Globus pallidus (tissue), 1 donor: ENCODE measurements around the gene PERM1.
"Not testable (repeated sequence)": the region's sequence is repeated elsewhere in the genome, so short reads cannot be mapped to it uniquely, and the experiment has no call there.

Experiments used
- DNase-seq: peaks from one replicate; pipeline ENCODE4 v3.0.0-alpha.2; 2015; ENCODE audit warnings: low spot score

PERM1 gene

DNA sequence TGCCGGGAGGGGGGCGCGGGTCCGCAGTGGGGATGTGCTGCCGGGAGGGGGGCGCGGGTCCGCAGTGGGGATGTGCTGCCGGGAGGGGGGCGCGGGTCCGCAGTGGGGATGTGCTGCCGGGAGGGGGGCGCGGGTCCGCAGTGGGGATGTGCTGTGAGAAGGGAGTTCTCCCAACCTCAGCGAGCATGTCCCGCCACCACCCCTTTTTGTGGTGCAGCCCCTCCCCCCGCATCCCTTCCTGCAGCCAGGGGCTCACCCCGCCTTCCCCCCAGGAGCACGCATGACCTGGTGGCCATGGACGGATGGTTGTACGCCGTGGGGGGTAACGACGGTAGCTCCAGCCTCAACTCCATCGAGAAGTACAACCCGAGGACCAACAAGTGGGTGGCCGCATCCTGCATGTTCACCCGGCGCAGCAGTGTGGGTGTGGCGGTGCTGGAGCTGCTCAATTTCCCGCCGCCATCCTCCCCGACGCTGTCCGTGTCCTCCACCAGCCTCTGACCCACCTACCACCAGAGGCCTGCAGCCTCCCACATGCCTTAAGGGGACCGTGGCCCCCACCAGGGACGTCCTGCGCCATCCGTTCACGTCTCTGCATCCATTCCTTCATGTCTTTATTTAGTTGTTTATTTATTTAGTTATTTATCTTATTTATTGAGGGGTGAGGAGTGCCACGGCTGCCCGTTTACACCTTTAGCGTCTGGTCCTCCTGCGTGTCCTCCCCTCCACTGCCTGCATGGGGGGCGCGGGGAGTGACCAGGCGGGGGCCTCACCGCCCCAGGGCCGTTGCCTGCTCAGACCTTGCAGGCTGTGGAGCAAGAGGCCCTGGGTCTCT lies 17.0 kb downstream of the PERM1 start:
- no peak for DNase-seq

DNA sequence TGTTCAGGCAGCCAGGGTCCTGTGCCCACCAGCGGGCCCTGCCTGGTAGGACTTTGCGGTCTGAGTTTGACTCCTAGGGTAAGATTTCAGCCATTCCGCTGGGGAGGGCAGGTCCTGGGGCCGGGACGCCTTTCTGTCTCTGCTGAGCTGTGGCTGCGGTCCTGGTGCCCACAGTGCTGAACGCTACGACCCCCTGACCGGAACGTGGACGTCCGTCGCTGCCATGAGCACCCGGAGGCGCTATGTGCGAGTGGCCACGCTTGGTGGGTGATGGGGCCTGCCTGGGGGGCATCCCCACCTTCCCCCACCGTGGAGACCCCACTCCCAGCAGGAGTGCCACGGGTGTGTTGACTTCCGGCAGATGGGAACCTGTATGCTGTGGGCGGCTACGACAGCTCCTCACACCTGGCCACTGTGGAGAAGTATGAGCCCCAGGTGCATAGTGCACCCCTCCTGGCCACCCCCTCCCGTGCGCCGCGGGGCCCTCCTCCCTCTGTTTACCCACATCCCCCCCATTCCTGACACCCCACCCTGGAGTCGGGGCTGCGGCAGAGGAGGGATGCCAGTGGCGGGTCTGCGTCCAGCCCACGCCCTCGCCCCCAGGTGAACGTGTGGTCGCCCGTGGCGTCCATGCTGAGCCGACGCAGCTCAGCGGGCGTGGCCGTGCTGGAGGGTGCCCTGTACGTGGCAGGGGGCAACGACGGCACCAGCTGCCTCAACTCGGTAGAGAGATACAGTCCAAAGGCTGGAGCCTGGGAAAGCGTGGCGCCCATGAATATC lies 18.0 kb downstream of the PERM1 start:
- DNase-seq = no peak

DNA sequence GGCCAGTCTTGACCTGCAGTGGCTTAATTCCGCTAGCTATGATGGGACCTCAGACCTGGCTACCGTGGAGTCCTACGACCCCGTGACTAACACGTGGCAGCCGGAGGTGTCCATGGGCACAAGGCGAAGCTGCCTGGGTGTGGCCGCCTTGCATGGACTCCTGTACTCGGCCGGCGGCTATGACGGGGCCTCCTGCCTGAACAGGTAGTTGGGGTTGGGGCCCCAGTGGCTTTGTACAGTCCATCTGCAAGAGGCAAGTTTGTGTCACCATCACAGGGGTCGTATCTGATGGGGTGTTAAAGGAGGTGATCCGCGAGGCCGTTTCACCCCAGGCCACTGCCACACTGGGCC lies 18.6 kb downstream of the PERM1 start:
- DNase-seq = no peak

DNA sequence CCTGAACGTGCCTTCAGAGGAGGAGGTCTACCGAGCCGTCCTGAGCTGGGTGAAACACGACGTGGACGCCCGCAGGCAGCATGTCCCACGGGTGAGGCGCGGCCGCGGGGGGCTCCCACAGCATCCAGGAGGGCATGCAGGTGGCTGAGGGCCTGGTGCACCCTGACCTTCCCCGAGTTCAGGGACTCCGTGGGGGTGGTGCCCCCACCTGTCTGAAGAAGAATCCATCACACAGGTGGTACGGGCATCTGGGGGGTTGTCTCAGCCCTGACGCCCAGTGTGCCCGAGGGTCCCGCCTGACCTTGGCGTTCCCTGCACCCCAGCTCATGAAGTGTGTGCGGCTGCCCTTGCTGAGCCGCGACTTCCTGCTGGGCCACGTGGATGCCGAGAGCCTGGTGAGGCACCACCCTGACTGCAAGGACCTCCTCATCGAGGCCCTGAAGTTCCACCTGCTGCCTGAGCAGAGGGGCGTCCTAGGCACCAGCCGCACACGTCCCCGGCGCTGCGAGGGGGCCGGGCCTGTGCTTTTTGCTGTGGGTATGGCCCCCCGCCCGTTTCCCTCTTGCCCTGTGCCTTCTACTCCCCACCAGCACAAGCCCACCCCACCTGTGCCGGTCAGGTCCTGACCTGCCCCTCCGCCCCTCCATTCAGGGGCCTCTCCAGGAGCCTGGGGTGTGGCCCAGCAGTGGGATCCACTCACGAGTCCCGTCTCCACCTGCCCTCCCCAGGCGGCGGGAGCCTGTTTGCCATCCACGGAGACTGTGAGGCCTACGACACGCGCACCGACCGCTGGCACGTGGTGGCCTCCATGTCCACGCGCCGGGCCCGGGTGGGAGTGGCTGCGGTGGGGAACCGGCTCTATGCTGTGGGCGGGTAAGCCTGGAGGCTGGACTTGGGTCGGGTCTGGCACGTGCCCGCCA lies 19.3 kb downstream of the PERM1 start:
- no peak for DNase-seq

DNA sequence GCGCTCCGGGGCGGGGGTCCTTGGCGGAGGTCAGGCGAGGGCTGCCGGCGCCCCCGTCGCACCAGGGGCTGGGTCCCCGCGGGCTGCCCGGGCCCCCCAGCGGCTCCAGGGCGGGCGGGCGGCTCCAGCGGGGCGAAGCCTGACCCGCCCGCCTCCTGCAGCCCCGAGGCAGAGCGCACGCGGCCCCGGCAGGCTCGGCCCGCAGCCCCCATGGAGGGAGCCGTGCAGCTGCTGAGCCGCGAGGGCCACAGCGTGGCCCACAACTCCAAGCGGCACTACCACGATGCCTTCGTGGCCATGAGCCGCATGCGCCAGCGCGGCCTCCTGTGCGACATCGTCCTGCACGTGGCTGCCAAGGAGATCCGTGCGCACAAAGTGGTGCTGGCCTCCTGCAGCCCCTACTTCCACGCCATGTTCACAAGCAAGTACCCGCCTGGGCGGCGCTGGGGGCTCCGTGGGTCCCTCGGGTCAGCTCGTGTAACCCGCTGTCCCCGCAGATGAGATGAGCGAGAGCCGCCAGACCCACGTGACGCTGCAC lies 20.7 kb downstream of the PERM1 start:
- no peak for DNase-seq

DNA sequence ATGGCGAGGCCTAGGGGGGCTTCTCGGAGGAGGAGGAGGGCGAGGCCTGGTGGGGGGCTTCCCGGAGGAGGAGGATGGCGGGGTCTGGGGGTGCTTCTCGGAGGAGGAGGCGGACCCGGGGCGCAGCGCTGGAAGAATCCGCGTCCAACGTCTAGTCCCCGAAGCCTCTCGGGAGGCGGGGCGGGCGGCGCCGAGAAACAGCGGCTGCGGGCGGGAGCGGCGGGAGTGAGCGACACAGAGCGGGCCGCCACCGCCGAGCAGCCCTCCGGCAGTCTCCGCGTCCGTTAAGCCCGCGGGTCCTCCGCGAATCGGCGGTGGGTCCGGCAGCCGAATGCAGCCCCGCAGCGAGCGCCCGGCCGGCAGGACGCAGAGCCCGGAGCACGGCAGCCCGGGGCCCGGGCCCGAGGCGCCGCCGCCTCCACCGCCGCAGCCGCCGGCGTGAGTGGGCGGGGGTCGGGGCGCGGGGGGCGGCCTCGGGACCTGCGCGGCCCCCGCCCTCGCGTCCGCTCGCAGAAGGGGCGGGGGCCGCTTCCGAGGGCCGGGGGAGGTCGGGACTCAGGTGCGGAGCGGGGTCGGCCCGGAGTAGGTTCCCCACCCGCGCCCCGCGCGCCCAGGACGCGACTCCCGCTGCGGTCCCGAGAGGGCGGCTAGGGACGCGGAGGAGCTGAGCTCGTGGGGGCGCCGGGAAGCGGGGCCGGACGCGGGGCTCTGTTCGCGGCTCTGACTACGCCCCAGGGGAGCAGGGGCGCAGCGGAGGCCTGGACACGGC lies 21.3 kb downstream of the PERM1 start, which contains the start of gene KLHL17:
KLHL17 (plus strand) TSS at position 222 of the 769 bp plus-strand sequence; CDS start at position 332, 110 bp downstream.
- peak; percentile 33 for DNase-seq

DNA sequence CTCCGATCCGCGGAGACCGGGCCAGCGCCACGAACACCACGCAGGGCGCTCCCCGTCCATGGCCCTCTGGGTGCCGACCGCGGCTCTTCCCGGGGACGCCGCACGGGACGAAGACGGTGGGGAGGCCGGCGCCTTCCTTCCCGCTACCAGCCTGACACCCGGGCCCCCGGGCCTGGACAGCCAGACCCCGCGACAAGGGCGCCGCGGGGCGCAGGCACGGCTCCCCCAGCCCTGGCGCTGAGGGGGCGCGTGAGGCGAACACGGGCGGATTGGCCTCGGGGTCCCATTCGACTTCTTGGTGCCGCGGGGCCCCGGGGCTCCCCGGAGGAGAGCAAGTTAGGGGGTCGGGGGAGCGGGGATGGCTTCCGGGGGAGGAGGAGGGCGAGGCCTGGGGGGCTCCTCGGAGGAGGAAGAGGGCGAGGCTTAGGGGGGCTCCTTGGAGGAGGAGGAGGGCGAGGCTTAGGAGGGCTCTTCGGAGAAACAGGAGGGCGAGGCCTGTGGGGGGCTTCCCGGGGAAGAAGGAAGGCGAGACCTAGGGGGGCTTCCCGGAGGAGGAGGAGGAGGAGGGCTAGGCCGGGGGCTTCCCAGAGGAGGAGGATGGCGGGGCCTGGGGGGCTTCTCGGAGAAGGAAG lies 22.0 kb downstream of the PERM1 start:
- no peak for DNase-seq

DNA sequence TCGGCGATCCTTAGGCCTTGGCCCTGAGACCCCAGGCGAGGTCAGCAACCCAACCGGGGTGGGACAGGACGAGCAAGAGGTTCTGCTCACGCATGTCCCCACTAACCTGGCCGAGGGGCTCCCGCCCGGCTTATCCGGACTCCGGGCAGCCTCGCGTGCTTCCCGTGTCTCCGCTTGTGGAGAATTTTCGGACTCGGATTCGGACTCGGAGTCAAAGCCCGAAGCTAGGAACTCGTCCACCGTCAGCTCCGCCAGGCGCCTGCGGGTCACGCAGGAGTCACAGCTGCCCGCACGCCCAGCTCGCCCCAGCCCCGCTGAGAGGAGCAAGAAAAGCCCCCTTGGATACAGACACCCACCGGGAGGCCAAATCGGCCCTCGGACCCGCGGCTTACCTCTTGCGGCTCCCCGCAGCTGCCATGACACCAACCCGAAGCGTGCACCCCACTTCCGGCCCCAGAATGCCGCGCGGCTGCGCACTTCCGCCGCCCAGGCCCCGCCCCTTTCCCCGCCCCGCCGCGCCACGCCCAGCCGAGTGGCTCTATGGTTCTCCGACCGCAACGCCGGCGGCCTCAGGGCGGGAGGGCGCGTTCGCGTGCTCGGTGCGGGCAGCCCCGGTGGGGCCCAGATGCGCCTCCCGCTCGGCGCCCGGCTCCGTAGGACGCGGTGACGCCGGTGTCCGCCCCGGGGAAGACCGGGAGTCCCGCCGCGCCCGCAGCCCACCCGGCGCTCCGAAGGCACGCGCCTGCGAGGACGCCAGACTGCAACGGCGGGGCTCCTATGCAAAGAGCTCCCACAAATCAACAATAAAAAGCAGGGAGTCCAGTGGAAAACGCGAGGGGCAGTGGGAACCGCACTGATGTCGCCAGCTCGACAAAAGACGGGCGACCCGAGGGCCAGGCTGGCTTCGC lies 22.8 kb downstream of the PERM1 start, which contains the start of gene NOC2L:
NOC2L (minus strand) TSS at position 434 of the 908 bp plus-strand sequence; CDS start at position 418, 16 bp downstream.
- DNase-seq = peak; percentile 80

DNA sequence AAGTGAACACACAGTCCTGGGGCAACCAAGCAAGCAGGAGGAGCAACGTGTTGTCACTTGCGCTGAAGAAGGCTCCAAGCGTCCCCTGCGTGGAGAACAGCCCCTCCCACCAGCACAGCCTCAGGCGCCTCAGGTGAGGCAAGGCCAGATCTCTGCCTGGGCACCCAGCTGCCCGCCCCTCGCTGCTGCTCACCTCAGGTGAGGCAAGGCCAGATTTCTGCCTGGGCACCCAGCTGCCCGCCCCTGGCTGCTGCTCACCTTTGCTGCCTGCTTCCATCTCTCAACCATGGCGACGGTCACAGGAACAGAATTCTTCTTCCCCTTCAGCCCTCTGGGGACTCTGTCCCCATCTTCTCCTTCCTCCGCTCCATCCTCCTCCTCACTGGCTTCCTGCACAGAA lies 25.3 kb downstream of the PERM1 start:
- DNase-seq = no peak

DNA sequence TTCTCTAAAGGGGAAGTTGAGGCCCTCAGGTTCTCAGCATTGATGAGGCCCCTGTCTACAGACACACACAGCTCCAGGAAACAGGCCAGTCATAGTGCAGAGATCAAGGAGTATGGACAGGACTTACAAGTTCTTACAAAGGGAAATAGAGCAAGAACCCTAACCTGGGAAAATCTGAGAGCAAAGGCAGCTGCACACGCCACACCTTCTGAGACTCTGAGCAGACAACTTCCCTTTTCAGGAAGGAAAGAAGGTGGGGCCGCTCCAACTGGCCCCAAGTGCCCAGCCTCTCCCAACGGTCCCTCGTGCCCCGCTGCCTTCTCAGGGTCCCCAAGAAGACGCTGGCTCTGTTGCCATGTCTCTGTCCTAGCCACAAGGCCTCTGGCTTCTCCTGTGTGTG lies 26.4 kb downstream of the PERM1 start:
- no peak for DNase-seq

DNA sequence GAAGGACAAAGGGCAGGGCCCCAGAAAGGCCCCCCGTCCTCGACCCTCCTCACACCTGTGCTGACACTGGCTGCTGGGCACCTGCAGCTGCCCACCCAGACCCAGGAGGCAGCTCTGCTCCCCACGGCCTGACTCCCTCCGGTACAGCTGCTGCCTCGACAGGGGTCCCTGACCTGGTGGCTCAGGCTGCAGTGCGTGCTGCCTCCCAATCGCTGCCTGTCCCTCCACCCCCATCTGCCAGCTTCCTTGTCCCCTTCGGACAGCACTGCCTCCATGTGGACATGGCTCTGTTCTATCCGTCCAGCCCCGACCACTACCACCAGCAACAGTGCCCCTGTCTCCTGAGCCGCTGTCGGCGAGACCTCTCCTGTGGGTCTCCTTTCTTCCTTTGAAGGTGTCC lies 27.0 kb downstream of the PERM1 start:
- DNase-seq = no peak

DNA sequence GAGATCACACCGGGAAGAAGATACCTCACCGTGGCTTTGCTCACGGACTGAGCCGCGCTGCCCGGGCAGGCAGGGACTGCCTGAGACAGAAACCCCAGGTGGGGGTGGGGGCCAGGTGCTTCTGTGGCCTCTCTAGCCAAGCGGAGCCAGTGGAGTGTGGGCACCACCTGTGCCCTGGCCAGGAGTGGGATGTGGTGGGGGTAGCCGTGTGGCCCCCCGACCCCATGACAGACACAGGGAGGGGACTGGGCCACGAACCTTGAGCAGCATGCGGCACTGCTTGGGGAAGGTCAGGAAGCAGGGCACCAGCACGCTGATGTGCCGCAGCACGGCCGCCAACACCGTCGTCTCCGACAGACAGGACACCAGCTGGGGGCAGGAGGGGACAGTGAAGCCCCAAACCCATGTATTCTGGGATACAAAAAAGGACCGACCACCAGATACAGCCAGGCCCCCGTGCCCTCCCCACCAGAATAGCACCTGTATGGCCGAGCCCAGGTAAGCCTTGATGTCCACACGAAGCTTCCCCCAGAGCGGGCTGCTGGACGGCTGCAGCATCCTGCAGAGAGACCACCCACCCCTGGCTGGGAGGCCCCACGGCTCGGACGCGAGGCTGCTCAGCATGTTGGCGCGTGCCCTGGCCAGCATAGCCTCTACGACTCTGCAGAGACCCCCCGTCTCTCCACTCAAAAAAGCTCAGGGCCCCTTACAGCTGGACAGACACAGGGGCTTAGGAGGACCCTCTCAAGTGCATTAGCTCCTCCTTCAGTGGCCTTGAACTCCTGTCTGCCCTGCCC lies 28.2 kb downstream of the PERM1 start:
- DNase-seq = no peak

DNA sequence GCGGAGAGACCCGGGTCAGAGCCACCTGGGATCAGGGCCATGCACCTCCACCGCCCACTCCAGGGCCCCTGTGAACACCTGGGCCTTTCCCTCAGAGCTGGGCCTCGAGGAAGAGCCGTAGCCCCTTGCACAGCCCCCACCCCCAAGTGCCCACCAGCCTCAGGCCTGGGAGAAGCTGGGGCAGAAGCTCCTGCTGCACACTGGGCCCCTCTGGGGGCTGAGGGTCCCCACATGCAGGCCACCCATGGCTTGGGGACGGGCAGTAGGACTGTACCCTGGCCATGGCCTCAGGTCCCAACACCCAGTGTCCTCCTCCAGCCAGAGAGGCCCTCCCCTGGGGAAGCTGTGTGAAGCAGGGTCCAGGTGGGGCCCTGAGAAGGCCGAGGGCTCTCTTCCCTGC lies 29.3 kb downstream of the PERM1 start:
- DNase-seq = no peak

DNA sequence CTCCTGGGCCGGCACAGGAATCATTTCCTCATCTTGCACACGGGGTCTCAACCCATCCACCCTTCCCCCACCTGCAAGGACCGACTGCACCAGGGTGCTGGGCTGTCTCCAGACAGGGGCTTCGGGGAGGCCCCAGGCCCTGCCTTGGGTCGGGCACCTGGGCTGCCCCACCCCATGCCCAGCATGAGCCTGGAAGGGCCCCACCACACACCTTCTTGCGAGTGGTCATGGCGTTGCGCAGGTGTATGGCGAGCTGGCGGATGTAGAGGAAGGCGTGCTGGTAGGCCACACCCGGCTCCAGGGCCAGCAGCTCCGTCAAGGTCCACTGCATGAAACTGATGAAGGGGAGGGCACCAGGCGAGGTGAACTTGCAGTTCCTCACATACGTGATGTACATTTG lies 29.7 kb downstream of the PERM1 start:
- no peak for DNase-seq

DNA sequence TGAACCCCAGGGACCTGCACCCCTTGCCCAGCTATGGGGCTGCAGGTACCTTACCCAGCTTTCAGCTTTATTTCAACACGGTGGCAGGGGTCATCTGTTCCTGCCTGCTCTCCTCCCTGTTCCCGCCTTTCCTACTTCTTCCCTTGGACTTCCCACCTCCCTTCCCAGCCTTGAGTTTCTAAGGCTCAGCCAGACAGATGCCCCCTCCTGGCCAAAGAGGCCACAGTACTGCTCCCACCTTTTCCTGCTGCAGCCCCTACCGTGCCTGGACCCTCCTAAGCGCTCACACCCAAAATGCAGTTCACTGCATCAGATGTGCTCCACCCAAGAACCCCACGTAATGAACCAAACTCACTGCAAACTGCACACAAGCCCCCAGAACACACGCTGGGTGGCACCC lies 30.5 kb downstream of the PERM1 start:
- no peak for DNase-seq

DNA sequence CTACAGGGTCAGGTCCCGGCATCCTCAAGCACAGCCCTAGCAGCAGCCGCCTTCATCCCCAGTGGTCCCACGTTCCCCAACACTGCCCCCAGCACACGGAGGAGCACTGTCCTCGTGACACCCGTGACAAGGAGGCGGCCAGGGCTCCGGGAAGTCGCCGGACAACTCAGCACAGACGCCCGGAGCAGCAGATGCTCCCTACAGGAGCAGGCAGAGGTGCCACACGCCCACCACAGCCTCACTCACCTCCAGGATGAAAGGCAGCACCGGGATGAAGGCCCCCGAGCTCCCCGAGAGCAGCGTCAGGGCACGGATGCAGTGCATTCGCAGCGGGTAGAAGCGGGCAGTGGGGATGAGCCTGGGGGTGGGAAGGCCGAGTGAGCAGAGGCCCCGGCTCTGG lies 31.0 kb downstream of the PERM1 start:
- DNase-seq = no peak

DNA sequence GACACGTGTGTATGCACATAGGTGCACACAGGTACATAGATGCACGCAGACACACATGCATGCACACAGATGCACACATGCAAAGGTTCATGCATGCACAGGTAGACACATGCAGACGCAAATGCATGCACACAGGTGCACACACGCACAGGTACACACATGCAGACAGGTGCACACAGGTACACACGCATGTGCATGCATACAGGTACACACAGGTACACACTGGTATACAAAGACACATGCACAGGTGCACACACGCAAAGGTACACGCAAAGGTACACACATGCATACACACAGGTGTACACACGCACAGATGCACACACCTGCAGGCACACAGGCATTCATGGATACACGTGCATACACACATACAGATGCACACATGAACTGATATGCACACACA lies 31.6 kb downstream of the PERM1 start:
- no peak for DNase-seq

DNA sequence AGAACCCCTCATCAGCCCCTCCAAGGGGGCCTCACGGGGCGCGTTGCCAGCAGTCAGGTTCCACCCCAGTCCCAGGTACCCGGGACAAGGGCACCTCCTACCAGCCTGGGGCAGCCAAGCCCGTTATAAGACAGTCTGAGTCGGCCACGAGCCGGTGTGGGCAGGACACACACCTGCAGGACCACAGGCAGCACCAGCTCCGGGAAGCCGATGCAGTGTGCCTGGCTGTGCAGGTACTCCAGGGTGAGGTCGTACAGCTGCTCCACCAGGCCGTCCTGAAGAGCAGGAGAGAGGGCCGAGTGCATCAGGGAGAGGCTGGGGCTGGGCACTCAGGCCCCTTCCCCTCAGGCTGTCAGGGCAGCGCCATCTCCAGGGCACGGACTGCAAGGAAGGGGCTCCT lies 33.9 kb downstream of the PERM1 start:
- DNase-seq = no peak

DNA sequence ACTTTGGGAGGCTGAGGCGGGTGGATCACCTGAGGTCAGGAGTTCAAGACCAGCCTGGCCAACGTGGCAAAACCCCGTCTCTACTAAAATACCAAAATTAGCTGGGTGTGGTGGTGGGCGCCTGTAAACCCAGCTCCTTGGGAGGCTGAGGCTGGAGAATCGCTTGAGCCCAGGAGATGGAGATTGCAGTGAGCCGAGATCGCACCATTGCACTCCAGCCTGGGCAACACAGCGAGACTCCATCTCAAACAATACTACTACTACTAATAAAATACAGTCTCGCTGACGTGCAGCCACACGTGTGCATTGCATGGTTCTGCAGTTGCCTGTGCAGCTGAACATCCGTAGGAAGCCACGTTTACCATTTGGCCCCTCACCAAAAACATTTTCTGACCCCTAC lies 35.1 kb downstream of the PERM1 start:
- DNase-seq = not testable (repeated sequence)
